GM10266 (cell line): ENCODE data around the gene TIGD2.

ENCODE experiments used
- DNase-seq: peaks from one replicate; pipeline ENCODE4 v3.0.0; 2012; ENCODE audit errors: extremely low spot score
- TF ChIP-seq, protein P1 (sequence below): IDR thresholded peaks from 2 replicates; pipeline ENCODE4 v1.5.1; 2012; ENCODE audit warnings: mild to moderate bottlenecking, low read depth; ENCODE audit not compliant: control insufficient read depth, insufficient read depth; ENCODE audit errors: missing control alignments

The TIGD2 gene

DNA sequence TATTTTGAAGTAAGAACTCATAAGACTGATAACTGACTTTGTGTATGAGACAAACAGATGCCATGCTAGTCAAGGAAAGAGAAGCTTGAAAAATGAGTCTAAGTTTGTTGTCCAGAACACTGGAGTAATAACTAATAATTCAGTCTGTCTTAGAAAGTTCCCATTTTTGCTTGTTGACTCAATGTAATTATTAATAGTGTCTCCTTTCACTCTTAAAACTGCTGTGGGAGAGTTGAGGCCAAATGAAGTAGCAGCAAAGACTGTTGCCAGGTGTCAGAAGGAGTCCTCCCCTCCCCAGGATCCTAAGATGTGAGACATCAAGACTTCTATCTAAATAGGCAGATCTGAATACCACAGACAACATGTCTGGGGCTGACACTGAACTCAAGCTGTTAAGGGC is 33.6 kb upstream of the TIGD2 start:
- TF ChIP-seq, protein P1, sequence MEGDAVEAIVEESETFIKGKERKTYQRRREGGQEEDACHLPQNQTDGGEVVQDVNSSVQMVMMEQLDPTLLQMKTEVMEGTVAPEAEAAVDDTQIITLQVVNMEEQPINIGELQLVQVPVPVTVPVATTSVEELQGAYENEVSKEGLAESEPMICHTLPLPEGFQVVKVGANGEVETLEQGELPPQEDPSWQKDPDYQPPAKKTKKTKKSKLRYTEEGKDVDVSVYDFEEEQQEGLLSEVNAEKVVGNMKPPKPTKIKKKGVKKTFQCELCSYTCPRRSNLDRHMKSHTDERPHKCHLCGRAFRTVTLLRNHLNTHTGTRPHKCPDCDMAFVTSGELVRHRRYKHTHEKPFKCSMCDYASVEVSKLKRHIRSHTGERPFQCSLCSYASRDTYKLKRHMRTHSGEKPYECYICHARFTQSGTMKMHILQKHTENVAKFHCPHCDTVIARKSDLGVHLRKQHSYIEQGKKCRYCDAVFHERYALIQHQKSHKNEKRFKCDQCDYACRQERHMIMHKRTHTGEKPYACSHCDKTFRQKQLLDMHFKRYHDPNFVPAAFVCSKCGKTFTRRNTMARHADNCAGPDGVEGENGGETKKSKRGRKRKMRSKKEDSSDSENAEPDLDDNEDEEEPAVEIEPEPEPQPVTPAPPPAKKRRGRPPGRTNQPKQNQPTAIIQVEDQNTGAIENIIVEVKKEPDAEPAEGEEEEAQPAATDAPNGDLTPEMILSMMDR = no peak
- no peak for DNase-seq

DNA sequence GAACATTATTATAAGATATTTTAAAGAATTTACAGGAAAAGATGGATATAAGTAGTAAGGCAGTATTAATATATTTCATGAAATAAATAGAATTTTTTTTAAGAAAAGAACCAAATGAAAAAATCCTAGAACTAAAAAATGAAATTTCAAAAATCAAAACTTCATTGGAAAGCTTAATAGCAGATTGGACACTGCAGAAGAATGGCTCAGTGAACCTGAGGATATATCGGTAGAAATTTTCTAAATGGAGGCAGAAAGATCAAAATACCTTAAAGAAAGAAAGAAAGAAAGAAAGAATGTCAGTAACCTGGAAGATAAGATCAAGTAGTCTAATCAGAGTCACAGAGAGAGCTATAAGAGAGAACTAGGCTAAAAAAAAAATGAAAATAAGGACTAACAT is 33.0 kb upstream of the TIGD2 start:
- TF ChIP-seq, protein P1 = no peak
- DNase-seq = no peak

DNA sequence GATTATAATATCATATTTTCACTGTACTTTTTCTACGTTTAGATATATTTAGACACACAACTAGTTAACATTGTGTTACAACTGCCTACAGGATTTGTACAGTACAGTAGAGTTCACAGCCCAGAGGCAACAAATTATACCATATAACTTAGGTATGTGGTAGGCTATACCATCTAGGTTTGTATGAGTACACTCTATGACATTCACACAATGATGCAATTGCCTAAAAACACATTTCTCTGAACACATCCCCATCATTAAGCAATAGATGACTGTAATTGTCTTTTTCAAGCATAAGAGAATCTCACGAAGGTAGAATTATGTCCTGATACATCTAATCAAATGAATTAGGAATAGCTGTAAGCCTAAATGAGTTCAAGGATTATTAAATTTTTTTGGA is 12.3 kb upstream of the TIGD2 start:
- DNase-seq = no peak
- TF ChIP-seq, protein P1 = no peak

DNA sequence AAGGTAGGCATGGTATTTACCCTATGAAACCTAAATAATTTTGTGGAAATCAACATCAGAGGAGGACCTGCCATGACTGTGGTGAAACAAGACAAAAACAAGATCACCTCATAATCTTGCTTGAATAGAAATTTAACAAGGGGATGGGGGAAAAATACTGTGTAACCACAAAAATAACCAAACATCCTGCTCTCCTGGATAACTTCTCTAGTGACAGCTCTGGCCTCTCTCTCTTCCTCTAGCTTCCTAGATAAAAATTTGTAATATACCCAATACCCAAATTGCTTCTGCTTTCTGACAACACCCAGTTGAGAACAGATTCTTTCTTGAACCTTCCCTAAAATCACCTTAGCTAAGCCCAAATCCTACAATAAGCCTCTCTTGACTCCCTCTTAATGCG is 11.9 kb upstream of the TIGD2 start:
- no peak for DNase-seq
- TF ChIP-seq, protein P1 = no peak

DNA sequence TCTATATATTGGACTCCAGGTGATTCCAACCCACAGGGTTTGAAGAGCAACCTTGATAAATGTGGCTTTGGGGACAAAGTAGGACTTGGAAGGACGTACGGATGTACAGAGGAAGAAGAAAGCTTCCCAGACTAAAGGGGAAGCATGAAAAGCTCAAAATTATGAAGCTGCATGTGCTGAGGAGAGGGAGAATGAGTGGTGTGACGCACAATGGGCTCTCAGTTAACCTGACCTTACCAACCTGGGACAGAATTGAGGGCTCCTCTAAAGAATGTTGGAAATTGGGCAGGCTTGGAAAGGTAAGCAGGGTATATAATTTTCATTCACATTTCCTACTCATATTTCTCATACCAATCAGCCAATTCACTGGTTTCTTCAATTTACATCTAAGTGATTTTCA is 10.5 kb upstream of the TIGD2 start:
- no peak for DNase-seq
- TF ChIP-seq, protein P1 = no peak

DNA sequence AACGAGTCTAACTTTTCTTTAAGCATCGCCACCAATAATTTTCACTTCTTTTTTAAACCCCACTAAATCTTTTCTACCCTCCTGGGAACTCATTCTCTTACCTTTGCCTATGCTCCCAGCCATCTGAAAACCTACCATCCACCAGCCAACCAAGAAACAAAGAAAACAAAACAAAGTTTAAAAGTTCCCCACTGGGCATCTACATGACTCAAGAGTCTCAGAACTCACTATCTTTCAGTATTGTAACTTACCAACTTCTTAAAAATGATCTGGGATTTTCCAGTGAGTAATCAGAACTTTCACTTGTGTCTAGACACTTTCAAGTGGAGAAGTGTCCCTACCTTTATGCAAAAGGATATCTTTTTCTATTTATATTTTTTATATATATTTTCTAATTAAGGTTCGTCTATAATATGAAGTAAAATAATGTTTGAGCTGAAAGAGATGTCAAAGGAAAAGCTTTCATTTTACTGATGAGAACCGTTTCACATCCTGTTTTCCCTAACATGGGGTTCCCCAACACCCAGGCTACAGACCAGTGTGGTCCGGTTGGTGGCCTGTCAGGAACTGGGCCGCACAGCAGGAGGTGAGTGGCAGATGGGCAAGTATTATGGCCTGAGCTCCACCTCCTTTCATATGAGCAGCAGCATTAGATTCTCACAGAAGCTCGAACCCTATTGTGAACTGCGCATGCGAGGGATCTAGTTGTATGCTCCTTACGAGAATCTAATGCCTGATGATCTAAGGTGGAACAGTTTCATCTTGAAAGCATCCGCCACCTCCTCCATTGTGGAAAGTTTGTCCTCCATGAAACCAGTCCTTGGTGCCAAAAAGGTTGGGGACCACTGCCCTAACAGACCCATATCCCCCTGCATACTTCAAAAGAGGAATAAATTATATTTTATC is 9.8 kb upstream of the TIGD2 start:
- peak; percentile 61 for DNase-seq
- TF ChIP-seq, protein P1 = no peak

DNA sequence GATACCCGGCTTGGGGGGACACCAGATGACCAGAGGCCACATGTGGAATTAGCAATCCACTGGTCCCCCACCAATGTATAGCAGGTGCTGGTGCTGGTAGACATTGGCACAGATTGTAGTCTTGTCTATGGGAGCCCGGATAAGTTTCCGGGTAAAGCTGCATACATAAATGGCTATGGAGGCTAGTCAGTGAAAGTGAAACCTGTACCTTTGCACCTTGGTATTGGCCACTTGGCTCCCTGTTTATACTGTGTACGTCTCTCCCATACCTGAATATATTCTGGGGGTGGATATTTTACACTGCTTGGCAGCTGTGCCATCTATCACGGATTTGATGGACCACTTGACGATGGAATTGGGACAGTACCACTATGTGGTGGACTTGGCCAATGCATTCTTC is 5.6 kb upstream of the TIGD2 start:
- DNase-seq = no peak
- TF ChIP-seq, protein P1 = no peak
